WERI-Rb-1 (cell line): ENCODE results near the gene LGALS9C.
"Not testable (repeated sequence)": the region's sequence is repeated elsewhere in the genome, so short reads cannot be mapped to it uniquely, and the experiment has no call there.

ENCODE experiments used
- DNase-seq: peaks from one replicate; pipeline ENCODE4 v3.0.0-alpha.2; 2020
- H3K27ac ChIP-seq: fragments of 250-450 bp; sonication (Bioruptor Pico); 2 replicates; pipeline ENCODE4 v1.5.1; 2020; ENCODE audit warnings: mild to moderate bottlenecking, moderate library complexity
- H3K27me3 ChIP-seq: fragments of 250-450 bp; sonication (Bioruptor Pico); 2 replicates; pipeline ENCODE4 v1.5.1; 2021; ENCODE audit warnings: mild to moderate bottlenecking, low read depth, moderate library complexity; ENCODE audit not compliant: insufficient read depth, severe bottlenecking
- H3K36me3 ChIP-seq: fragments of 250-450 bp; sonication (Bioruptor Pico); 2 replicates; pipeline ENCODE4 v1.5.1; 2020; ENCODE audit warnings: mild to moderate bottlenecking, moderate library complexity
- H3K4me3 ChIP-seq: 2 replicates; pipeline ENCODE4 v1.5.1; 2011; ENCODE audit warnings: low read depth, mild to moderate bottlenecking, control low read depth, low read length
- H3K9me3 ChIP-seq: fragments of 250-450 bp; sonication (Bioruptor Pico); 2 replicates; pipeline ENCODE4 v1.5.1; 2021; ENCODE audit warnings: mild to moderate bottlenecking, moderate library complexity; ENCODE audit not compliant: severe bottlenecking

Gene LGALS9C

DNA sequence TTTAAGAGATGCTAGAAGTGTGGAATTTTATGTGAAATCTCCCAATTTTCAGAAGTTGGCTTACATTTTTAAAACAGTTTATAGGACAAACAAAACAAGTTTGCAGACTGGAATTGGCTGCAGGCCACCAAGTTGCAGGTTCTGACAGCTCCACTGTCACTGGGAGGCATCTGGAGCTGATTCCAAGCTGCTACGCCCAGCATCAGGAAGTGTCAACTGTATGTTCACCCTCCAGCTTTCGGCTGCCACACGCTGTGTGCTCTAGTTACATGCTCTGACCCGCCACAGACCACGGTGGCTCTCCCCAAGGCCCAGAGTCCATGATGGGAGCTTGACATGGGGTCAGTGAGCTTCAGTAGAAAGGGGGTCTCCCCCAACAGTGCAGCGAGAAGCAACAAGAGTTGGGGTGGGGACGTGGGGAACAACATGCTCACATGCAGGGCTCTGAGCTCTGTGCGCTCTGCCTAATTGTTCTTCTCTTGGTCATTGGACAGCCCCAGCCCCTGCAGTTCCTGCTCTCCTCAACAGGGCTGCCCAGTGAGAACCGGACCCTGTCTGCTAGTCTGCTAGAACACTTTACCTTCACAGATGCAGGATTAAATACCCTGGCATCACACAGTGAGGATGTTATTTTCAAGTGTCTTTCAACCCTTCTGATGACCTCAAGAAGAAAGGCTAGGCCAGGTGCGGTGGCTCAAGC is 8.0 kb upstream of the LGALS9C start:
- not testable (repeated sequence) for H3K27ac ChIP-seq, DNase-seq, H3K36me3 ChIP-seq, H3K9me3 ChIP-seq, H3K4me3 ChIP-seq, H3K27me3 ChIP-seq

DNA sequence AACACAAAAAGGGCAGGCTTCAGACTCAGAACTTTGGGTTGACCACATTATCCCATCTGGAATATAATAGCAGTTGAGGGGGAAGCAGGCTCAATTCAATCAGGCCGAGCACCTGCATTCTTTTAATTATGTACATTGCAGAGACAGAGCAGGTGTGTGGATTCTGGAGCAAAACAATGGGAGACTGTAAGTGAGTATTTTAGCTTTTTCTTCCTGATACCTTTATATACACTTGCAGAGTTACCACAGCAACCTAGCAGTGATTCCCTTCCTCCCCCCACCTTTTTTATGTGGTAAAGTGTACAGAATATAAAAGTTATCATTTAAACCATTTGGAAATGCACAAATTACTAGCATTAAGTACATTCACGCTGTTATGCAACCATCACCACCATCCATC is 6.8 kb upstream of the LGALS9C start:
- H3K4me3 ChIP-seq, H3K27ac ChIP-seq: not testable (repeated sequence)

DNA sequence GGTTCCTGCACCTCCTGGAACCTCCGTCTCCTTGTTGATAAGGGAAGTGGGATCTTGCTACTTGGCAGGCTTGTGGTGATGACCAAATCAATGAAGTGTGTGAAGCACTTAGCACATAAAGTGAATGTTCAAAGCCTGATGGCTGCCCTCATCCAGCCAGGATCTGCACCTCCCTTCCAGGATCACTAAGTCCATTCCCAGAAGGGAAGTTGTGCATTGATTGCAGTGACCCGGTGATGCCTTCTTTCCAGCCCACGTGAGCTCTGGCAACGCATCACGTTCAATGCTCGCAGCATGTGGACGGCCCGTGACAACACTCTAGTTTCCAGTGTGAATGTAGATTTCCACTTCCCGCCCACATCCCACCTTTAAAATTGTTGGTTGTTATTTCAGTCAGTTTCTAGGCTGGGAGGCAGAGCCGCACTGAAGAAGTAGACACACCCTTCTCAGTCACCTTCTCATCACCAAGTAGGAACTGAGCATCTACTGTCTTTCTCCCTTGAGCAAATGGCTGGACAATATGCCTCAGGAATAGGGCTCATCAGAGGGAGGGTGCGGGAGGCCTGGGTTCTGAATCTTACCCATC is 6.2 kb upstream of the LGALS9C start:
- DNase-seq, H3K36me3 ChIP-seq, H3K4me3 ChIP-seq, H3K27me3 ChIP-seq, H3K9me3 ChIP-seq, H3K27ac ChIP-seq: not testable (repeated sequence)

More for the DNA sequence above, 6.8 kb upstream of the LGALS9C start:
- not testable (repeated sequence) for H3K9me3 ChIP-seq, H3K36me3 ChIP-seq, DNase-seq, H3K27me3 ChIP-seq

DNA sequence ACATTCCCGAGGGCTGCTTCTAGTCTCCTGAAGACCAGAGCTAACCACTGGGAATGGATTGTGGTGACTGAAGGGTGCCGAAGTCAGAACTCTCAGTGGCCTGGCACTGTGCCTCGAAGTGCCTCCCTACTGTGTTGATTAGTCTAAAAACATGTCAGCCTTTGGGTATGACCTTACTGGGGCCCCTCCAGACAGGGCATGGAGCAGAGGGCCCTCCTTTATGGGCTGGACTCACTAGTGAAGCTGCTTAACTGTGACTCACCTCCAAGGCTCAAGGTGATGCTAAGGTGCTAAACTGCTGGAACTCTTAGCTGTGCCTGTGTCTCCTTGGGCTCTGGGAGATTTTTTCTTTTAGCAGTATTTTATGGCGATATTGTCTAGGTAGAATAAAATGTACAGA is 2.6 kb upstream of the LGALS9C start:
- H3K27ac ChIP-seq, H3K36me3 ChIP-seq, H3K27me3 ChIP-seq, H3K4me3 ChIP-seq, H3K9me3 ChIP-seq, DNase-seq: not testable (repeated sequence)

- not testable (repeated sequence) for H3K36me3 ChIP-seq, H3K27ac ChIP-seq, H3K9me3 ChIP-seq, H3K4me3 ChIP-seq, H3K27me3 ChIP-seq, DNase-seq
These were observed 1.8 kb upstream of the LGALS9C start for GRCh38 chr17:18474754-18475153.

GRCh38 chr17:18477367-18477766 is 778 bp downstream of the LGALS9C start:
- not testable (repeated sequence) for H3K9me3 ChIP-seq, H3K27me3 ChIP-seq, DNase-seq, H3K36me3 ChIP-seq, H3K27ac ChIP-seq, H3K4me3 ChIP-seq

- H3K36me3 ChIP-seq, H3K27ac ChIP-seq, H3K27me3 ChIP-seq, DNase-seq, H3K9me3 ChIP-seq, H3K4me3 ChIP-seq: not testable (repeated sequence)
These were observed 1.8 kb downstream of the LGALS9C start for GRCh38 chr17:18478362-18478761.

- not testable (repeated sequence) for DNase-seq
These were observed 2.5 kb downstream of the LGALS9C start for GRCh38 chr17:18478977-18479595.

DNA sequence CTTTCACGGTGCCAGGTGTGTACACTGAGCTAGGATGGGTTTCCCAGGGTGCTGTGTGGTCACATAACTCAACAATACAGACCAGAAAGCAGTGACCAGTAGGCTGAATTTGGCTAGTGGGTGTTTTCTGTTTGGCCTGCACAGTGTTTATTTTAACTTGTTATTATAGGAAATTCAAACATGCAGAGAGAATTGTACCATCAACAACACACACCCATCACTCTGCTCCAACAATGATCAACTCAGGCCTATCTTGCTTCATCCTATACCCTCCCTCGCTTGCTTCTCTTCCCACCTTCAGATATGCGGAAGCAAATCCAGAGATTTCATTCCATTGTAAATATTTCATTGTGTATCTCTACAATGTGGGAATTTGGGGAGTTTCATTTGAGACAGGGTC is 5.2 kb downstream of the LGALS9C start:
- not testable (repeated sequence) for DNase-seq, H3K27ac ChIP-seq, H3K36me3 ChIP-seq, H3K4me3 ChIP-seq, H3K27me3 ChIP-seq, H3K9me3 ChIP-seq

More at GRCh38 chr17:18478977-18479595, 2.5 kb downstream of the LGALS9C start:
- H3K36me3 ChIP-seq, H3K27ac ChIP-seq, H3K9me3 ChIP-seq, H3K4me3 ChIP-seq, H3K27me3 ChIP-seq: not testable (repeated sequence)

DNA sequence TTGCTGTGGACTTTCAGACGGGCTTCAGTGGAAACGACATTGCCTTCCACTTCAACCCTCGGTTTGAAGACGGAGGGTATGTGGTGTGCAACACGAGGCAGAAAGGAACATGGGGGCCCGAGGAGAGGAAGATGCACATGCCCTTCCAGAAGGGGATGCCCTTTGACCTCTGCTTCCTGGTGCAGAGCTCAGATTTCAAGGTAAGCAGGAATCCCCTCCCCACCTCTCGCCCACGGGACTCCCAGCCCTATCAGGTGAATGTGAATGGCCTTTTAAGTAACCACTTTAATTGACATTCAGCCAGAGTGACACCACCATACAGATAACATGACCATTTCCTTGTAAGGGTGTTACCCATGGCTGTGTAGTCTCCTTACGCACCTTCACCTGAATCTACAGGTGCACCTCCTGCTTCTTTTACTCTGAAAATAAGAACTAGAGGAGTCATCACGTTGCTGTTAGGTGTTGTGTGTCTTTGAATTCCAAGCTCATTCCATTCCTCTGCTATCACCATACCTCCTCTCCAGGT is 9.4 kb downstream of the LGALS9C start:
- not testable (repeated sequence) for H3K27ac ChIP-seq, H3K9me3 ChIP-seq, H3K4me3 ChIP-seq, H3K27me3 ChIP-seq, H3K36me3 ChIP-seq, DNase-seq

GRCh38 chr17:18487633-18488032 is 11.0 kb downstream of the LGALS9C start:
- not testable (repeated sequence) for H3K36me3 ChIP-seq, DNase-seq, H3K27ac ChIP-seq, H3K27me3 ChIP-seq, H3K9me3 ChIP-seq, H3K4me3 ChIP-seq

DNA sequence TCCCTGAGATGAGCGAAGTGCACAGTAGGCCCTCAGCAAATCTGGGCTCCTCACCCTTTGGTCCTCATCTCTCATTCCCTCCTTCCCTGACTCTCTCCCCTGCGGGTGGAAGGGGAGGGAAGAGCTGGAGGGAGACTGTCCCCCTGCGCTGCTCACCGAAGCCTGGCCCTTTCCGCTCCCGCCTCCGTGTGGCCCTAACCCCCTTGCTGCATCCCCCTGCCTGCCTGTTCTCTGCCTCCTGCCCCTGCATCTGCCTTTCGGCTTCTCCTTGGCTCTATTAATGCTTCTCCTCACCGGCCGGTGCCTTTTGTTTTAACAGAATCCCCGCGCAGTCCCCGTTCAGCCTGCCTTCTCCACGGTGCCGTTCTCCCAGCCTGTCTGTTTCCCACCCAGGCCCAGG is 12.0 kb downstream of the LGALS9C start:
- H3K4me3 ChIP-seq, H3K36me3 ChIP-seq, DNase-seq, H3K27ac ChIP-seq, H3K9me3 ChIP-seq, H3K27me3 ChIP-seq: not testable (repeated sequence)

DNA sequence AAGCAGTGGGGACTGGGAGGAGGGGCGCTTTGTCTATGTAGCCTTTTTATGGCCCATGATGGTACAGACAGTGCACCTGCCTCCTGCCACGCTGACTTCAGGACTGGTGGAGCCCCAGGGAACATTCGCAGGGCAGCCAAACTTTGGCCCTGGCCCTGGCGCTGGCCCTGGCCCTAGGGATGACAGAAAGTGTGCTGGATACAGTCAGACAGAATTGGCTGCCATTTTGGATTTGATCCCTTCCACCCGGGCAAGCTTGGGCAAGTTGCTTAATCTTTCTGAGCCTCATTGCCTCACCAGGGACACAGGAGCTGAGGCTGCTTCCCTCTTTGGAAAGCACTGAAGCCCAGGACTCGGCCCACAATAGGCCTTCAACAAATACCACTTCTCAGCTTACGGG is 13.4 kb downstream of the LGALS9C start:
- not testable (repeated sequence) for DNase-seq, H3K27ac ChIP-seq, H3K4me3 ChIP-seq, H3K27me3 ChIP-seq, H3K9me3 ChIP-seq, H3K36me3 ChIP-seq

GRCh38 chr17:18492712-18493480 is 16.3 kb downstream of the LGALS9C start:
- H3K9me3 ChIP-seq, H3K27ac ChIP-seq, DNase-seq, H3K27me3 ChIP-seq, H3K4me3 ChIP-seq, H3K36me3 ChIP-seq: not testable (repeated sequence)
